ENCODE data around the gene PARD3. TPM values are rescaled to one million over a fixed set of nuclear protein-coding genes. Genes with fewer than 3 reads are reported as not detected.

Gene PARD3
- total RNA-seq, 1 donor from 2014 or later, result 0.93 TPM

- intact Hi-C loops (cut with micrococcal nuclease), result no loop called here
Observed at GRCh38 chr10:34507217-34507616, 307.9 kb downstream of the PARD3 start.

GRCh38 chr10:34506786-34507185 lies 308.3 kb downstream of the PARD3 start:
- intact Hi-C loops (cut with micrococcal nuclease), result no loop called here

- intact Hi-C loops (cut with micrococcal nuclease), result no loop called here
Observed at GRCh38 chr10:34505338-34505737, 309.8 kb downstream of the PARD3 start.

GRCh38 chr10:34504534-34504933 lies 310.6 kb downstream of the PARD3 start:
- intact Hi-C loops (cut with micrococcal nuclease), result no loop called here

GRCh38 chr10:34503704-34504103 lies 311.4 kb downstream of the PARD3 start:
- intact Hi-C loops (cut with micrococcal nuclease), result no loop called here

- intact Hi-C loops (cut with micrococcal nuclease), result no loop called here
Observed at GRCh38 chr10:34499612-34500279, 315.4 kb downstream of the PARD3 start.

GRCh38 chr10:34498821-34499220 lies 316.3 kb downstream of the PARD3 start:
- intact Hi-C loops (cut with micrococcal nuclease), result no loop called here

GRCh38 chr10:34495938-34496337 lies 319.2 kb downstream of the PARD3 start:
- intact Hi-C loops (cut with micrococcal nuclease), result no loop called here

- intact Hi-C loops (cut with micrococcal nuclease), result no loop called here
Observed at GRCh38 chr10:34494012-34494411, 321.1 kb downstream of the PARD3 start.

- intact Hi-C loops (cut with micrococcal nuclease), result no loop called here
Observed at GRCh38 chr10:34492081-34492480, 323.0 kb downstream of the PARD3 start.

- intact Hi-C loops (cut with micrococcal nuclease), result no loop called here
Observed at GRCh38 chr10:34491678-34492077, 323.4 kb downstream of the PARD3 start.

GRCh38 chr10:34489973-34490745 lies 324.9 kb downstream of the PARD3 start:
- intact Hi-C loops (cut with micrococcal nuclease), result no loop called here

GRCh38 chr10:34489411-34489810 lies 325.7 kb downstream of the PARD3 start:
- intact Hi-C loops (cut with micrococcal nuclease), result no loop called here

- intact Hi-C loops (cut with micrococcal nuclease), result no loop called here
Observed at GRCh38 chr10:34488476-34489130, 326.5 kb downstream of the PARD3 start.

GRCh38 chr10:34486008-34486407 lies 329.1 kb downstream of the PARD3 start:
- intact Hi-C loops (cut with micrococcal nuclease), result no loop called here

GRCh38 chr10:34484164-34484563 lies 330.9 kb downstream of the PARD3 start:
- intact Hi-C loops (cut with micrococcal nuclease), result no loop called here

- intact Hi-C loops (cut with micrococcal nuclease), result no loop called here
Observed at GRCh38 chr10:34480345-34480744, 334.8 kb downstream of the PARD3 start.

- intact Hi-C loops (cut with micrococcal nuclease), result no loop called here
Observed at GRCh38 chr10:34479520-34480179, 335.4 kb downstream of the PARD3 start.

GRCh38 chr10:34477249-34477648 lies 337.8 kb downstream of the PARD3 start:
- intact Hi-C loops (cut with micrococcal nuclease), result no loop called here

GRCh38 chr10:34476608-34477007 lies 338.5 kb downstream of the PARD3 start:
- intact Hi-C loops (cut with micrococcal nuclease), result no loop called here

GRCh38 chr10:34475786-34476185 lies 339.3 kb downstream of the PARD3 start:
- intact Hi-C loops (cut with micrococcal nuclease), result no loop called here

GRCh38 chr10:34475274-34475646 lies 339.8 kb downstream of the PARD3 start:
- intact Hi-C loops (cut with micrococcal nuclease), result no loop called here
